T-helper 1 cell treated with Interleukin-12 subunit alpha and Interleukin-12 subunit beta and Interleukin-4 antibody, amounts not matched to agents 30 ng/mL and 1 ng/mL, for 36 hours (primary cell): ENCODE data around the gene ELFN2. TPM values are rescaled to one million over a fixed set of nuclear protein-coding genes. Genes with fewer than 3 reads are reported as not detected.

Experiments used
- intact Hi-C: fragments of 100-400 bp; cut with micrococcal nuclease; formaldehyde crosslinking; loops from one replicate; pipeline ENCODE4 v1.15.1; 2024
- total RNA-seq: library from RNA; stranded (reverse); gene quantifications from 2 replicates; pipeline ENCODE4 v1.2.3, GENCODE V29; 2022

The ELFN2 gene
- total RNA-seq, 1 donor from 2014 or later = 0.12 TPM

DNA sequence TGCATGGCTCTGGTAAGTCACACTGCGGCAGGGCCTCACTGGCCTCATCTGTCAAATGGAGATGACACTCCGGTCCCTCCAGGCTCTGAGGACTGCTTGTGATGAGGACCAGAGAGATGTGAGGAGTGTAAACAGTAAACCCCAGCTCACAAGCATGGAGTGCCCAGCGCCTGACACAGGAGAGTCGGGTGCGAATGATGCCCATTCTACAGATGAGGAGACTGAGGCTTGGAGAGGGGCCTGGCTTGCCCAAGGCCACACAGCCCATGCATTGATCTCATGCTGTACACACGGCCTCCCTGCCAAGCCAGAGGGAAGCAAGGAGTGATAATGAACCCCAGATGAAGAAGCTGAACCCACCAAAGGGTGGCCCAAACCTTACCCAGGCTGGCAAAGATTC, 37.2 kb downstream of the ELFN2 start:
- intact Hi-C loops = no loop called here

DNA sequence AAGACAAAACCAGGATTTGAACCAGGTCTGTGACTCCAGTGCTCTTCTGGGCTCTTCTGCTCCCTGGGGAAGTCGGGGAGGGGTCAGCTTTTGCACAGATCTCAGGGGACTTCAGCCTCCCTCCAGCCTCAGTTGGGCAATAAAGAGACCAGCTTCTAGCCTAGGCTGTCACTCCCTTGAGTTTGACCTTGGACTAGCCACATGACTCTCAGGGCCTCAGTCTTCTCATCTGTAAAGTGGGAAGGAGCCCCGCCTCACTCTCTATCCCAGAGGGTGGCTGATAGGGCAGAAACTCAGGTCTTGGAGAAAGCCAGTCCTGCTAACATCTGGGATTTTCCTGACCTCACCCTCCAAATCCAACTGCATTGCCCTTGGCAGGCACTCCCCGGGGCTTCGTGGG, 38.7 kb downstream of the ELFN2 start:
- intact Hi-C loops = no loop called here

DNA sequence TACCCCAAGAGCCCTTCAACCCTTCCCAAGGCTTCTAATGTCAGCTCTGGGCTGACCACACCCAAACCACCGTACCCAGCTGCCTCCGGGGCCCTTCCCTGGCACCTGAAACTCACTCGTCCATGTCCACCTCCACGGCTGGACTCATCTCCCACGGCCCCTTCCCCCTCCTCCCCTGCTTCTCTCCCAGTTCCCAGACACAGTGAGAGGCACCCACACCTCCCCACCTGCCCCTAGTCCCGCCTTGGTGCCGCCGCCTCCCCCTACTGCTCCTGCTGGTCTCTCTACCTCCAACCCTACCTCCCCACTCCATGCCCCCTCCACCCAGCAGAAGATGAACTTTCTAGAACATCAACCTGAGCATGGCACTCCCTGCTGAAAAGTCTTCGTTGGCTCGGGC, 39.5 kb downstream of the ELFN2 start:
- intact Hi-C loops = no loop called here

DNA sequence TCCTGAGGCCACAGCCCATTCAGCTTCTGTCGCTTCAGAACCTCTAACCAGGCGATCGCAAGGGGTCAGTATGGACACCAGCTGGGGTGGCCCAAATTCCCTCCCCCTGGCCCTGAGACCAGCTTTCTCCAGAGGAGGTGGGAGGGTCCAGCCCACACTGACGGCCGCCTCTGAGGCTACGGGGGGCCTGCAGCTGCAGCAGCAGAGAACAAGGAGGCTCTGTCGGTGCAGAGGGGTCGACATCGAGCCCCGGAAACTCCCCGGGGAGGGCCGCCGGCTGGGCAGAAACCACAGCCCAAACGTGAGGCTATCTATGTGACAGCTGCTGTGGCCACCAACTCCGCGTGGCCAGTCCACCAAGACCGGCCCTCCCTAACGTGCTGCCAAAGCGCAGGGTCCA, 40.8 kb downstream of the ELFN2 start:
- intact Hi-C loops = no loop called here

DNA sequence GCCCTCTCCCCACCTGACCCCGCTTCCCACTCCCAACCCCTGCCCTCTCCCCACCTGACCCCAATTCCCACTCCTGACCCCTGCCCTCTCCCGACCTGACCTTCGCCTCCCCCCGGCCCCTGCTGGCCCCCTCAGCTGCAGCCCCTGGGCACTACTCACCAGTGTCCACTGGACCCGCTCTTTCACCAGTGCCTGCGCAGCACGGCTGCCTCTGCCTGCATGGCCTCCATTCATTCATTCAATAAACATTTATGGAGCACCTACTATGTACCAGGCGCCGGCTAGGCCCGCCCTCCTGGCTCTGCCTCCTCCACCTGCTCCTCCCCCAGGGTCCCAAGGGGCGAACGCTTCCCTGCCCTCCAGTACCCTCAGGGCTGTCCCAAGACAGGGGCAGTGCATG, 42.6 kb downstream of the ELFN2 start:
- intact Hi-C loops = no loop called here

DNA sequence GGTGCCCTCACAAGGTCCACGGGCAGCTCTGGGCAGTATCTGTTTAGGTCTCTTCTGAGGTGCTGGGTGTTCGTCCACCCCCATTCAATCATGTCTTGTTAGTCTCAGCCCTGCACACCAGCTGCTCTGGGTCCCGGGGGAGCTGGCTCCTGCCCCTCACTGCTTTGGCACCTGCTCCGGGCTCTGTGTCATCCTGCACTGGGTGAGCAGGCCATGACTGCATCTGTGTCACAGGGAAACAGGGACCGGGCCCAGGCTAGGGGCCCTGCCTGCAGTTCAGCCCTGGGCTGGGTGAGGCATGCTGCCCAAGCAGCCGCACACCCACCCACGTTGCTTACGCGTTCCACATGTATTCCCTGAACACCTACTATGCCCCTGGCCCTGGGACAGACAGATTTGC, 43.9 kb downstream of the ELFN2 start:
- intact Hi-C loops = no loop called here

DNA sequence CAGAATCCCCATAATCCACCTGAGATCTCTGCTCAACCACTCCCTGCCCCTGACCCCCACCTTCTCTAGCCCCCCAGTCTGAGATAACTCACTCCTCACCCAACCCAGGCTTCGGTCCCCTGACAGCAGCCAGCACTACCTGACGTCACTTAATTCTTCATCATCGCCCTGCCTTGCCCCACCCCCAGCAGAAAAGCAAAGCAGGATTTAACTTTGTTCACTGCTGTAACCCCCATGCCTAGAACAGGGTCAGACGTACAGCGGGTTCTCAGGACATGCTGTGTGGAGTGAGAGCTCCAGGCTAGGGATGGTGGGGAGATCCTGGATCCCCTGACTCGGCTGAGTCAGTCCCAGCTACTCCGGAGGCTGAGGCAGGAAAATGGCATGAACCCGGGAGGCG, 45.8 kb downstream of the ELFN2 start:
- intact Hi-C loops = no loop called here

DNA sequence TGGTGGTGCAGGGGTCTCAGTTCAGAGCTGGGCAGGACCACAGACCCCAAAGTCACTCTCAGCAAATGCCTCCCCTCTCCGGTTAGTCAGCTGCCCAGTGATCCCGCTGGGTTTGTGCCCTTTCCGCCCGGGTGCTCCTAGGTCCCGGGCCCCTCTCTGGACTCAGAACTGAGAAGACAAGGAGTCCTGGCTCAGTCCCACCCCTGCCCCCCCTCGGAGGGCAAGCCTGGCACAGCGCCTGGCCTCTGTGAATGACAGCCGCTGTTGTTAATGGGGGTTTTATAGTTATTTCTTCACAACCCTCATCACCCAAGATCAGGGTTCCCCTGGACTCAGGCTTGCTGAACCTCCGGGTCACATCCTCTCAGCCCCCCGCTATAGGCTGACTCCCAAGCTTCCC, 47.6 kb downstream of the ELFN2 start:
- intact Hi-C loops = no loop called here

DNA sequence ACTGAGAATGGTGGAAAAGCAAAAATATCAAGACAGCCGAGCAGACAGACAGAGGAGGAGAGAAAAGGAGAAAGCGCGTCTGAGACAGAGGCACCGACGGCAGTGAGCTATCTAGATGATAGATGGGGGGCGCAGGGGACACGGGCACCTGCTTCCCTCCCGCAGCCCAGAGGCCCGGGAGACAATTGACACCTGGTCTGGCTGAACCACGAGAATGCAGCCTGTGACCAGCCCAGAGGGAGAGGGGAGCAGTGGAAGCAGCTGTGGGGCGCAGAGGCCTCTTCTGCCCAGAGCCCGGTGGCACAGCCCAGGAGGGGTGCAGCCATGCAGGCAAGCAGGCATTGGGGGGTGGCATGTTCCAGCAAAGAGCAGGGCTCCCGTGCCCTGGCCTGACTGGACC, 48.2 kb downstream of the ELFN2 start:
- intact Hi-C loops = no loop called here

DNA sequence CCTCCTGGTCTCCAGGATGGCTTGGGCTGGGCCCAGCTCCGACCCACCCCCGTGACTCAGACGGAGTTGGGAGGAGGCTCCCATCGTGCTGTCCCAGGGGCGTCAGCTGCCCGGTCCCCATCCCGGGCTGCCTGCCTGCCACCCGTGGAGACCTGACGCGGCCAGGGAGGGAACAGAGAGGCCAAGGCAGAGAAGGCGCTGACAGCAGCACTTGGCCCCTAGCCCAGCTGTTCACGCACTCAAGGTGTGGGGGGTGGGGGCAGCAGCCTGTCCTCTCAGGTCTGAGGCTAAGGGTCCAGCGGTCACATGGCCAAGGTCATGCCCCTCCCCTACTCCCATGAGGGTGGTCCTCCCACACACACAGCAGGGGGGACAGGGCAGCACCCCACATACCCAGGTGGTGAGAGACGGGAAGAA, 48.6 kb downstream of the ELFN2 start:
- intact Hi-C loops = no loop called here

DNA sequence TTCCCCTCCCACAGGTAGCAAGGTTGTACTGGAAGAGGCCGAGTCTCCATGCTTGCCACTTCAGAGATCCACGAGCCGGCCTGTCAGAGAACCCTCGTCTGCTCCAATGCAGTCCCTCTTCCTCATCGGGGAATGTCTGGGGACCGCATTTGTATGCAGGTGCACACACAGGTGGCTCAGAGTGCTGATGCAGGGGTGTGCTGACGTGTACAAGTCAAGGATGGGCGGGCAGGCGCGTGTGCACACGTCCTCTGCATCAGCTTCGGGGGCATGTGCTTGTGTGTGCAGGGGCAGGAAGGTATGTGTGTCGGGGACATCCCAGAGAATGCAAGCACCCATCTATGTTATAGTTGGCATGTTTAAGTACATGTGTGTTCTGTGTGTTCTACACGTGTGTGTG, 49.4 kb downstream of the ELFN2 start:
- intact Hi-C loops = no loop called here

DNA sequence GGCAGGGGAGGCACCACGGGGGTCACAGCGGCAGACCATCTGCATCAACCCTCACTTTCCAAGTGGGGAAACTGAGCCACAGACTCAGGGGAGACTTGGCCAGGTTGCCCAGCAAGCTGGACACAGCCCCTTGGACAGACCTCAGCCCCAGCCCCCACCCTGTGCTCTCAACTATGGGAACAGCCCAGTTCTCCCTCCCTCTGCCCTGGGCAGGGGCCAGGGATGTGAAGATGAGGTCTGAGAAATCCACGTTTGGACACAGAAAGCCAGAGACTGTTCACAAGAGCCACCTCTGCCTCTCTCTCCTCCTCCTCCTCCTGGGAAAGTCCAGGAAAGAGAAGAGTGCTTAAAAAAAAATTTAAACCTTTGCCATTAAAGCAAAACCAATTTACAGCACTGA, 50.1 kb downstream of the ELFN2 start:
- intact Hi-C loops = no loop called here

DNA sequence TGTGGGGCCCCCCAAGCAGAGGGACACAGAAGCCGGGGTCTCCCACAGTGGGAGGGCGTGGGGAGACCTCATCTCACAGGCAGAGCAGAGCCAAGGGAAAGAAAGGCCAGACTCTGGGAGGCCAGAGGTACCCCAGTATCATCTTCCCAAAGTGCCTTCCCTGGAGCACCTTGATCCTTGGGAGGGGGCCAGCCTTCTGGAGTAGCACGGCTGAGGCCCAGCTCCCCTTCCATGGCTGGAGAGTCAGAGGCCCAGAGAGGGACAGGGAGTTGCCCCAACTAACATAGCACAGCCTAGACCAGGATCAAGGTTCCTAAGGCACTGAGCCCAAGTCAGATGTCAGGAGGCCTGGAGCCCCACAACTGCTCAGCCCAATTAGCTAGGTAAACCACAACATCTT, 50.6 kb downstream of the ELFN2 start:
- intact Hi-C loops = no loop called here

DNA sequence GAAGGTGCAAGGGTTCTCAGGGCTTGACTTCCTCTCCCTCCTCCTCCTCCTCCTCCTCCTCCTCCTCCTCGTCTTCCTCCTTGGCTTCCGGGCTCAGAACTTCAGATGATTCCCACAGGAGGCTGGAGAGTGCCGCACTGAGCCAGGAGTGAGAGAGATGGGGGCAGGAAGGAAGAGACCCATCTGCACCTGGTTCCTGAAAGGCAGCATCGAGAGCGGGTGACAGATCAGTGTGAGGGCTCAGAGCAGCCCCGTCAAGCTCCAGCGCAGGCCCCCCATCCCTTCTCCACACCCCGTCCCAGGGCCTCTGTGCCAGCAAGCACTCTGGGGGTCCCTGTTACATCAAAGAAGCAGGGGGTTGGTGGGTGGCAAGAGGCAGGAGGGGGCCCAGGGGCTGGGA, 51.5 kb downstream of the ELFN2 start:
- intact Hi-C loops = no loop called here

DNA sequence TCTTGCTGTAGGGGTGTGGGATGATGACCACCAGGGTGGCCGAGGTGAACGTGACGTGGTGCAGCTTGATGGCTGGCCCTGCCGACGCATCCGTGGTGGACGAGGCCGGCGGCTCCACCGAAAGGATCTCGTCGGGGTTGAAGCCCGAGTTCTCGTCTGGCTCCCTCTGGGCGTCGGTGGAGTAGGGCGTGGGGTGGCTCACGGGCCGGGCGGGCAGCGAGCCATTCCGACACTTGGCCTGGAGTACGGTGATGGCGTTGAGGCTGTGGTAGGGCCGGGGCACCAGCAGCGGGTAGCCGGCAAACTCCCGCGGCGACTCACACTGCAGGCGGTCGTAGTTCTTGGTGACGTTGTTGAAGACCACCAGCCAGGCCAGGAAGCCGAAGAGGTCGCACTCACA, 52.7 kb downstream of the ELFN2 start:
- intact Hi-C loops = no loop called here

DNA sequence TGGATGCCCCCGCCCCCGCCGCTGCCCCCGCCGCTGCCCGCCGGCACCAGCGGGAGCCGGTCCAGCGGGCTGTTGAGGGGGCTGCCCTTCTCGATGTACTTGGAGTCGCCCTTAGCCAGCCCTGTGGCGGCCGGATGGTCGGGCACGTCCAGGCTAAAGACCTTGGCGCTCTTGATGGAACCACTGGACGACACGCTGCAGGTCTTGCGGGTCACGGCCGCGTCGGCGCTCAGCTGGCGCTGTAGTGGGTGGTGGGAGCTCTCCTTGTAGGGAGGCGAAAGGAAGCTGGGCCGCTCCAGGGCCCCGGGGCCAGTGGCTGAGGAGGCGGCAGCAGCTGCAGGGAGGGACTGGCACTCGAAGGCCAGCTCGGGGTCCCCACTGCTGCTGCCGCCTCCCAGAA, 53.8 kb downstream of the ELFN2 start:
- intact Hi-C loops = no loop called here

DNA sequence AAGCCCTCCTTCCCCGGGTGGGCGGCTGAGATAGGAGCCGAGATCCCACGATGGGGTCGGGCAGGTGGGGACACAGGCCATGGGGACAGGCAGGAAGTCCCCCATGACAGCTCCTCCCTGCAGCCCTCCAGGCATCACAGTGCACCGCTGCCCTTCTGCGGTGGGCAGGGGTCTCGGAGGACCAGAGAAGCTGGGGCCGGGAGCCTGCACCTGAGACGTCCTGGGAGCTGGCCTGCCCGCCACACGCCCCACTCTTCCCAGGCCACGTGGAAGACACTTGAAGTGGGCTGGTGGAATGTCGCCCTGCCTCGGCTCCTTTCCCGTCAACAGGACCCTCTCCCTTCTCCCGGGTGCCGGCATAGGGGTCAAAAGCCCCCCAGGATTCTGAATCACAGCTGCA, 55.4 kb downstream of the ELFN2 start:
- intact Hi-C loops = no loop called here

DNA sequence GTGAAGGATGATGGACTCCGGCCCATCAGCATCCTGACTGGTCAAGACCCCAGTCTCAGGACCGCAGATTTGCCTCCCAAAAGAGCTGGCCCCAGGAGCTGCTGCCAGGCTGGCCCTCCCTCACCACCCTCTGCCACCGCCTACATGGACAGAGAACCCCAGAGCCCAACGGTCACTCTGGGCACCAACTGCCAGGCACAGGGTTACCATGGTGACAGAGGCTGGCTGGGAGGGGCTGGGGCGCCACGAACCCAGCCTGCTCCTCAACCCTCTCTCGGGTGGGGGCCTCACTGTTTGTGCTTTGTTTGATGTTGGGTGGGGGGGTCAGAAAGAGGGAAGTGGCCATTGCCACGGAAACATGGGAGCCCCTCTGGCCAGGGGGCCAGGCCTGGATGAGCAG, 55.8 kb downstream of the ELFN2 start:
- intact Hi-C loops = no loop called here

DNA sequence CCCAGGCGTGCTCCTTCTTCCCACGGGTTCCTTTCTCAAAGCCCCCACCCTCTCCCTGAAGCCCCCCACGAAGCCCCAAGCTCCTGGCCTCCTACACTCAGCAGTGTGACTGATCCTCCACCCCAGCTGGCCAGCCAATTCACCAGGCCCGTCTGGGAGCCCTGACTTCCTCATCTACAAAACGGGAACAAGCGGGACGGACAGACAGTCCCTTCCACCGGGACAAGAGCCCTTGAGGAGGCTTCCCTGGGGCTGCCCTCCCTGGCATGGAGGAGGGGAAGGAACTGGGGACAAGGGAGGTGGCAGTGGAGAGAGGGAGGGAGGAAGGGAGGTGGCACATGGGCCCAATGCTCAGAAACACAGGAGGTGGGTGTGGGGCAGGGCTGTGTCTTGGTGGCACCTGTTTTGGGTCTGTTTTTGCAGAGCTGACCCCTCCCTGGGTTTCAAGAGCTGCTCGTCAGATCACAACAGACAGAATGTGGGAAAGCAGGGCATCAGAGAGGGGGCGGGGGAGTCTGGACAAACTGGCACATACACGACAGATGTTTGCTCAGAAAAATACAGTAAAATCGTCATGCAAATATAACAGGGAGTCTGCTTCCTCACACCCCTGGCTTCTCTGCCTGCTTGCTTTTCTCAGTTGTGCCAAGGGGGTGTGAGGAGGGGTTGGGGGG, 56.8 kb downstream of the ELFN2 start:
- intact Hi-C loops = no loop called here

DNA sequence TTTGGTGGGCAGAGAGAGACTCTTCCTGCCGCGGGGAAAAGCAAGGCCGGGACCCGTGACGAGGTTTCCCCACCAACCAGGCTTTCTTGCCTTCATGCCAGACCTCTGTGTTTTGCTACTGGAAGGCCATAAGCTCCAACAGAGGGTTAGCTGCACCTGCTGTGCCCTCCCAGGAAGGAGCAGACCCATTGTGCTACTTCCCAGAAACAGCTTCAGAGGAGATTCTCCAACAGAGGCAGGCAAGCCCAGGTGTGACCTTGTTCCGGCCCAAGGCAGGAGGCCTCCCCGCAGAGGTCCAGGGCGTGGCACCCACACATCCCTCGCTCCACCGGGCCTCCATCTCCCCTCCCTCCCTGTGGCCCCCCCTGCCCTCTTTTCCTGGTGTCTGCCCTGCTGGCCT, 57.8 kb downstream of the ELFN2 start:
- intact Hi-C loops = no loop called here

DNA sequence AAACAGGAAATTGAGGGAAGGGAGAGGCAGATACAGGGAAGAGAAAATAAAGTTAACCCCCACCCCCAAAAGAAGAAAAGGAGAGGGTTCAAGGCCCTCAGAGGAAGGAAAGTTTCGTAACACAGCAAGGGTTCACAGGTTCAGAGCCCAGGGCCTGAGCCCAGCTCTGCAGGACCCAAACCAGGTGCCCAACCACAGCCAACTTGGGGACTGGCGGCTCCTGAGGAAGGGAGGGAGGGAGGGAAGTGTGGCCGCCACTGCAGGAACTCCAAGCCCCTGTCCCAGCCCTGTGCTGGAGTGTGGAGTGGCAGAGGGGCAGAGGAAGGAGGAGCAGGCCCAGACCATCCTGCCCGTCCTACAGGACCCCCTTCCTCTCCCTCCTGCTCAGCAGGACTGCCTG, 59.2 kb downstream of the ELFN2 start:
- intact Hi-C loops = no loop called here

DNA sequence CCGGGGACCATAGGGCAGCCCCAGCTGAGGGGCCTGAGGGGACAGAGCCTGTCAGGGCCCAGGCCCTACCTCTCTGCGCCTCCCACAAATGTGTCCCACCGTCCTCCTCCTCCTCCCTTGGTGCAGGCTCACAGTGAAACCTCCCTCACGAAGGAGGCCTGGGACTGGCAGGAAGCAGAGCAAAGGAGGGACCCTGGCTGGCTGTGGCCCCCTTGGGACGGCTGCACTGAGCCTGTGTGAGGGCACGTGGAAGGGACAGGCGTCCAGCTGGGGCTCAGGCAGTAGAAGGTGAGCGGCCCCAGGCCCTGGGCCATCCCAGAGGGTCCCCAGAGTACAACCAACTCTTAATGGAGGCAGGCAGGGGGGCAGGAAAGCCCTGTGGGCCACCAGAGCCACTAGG, 60.7 kb downstream of the ELFN2 start:
- intact Hi-C loops = no loop called here

DNA sequence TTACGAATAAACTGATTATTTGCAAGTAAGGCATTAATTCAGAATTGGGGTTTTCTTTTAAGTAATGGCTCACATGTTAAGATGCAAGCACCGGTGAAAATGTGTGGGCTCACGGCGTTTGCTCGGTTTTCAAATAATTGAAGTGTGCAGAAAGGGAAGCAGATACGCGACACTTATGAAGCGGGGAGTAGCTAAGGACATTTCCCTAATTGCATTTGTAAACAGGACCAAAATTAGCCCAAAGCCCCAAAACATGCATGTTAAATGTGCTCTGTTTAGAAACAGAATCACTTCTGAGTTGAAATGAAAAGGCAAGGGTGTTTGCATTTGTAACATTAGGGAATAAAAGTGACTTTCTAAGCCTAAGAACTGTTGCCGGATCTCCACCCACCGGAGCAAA, 61.3 kb downstream of the ELFN2 start:
- intact Hi-C loops = no loop called here
